ENCODE results near the gene ZNF512B. TPM values are rescaled to one million over a fixed set of nuclear protein-coding genes. Genes with fewer than 3 reads are reported as not detected.

The ZNF512B gene
- total and polyA plus RNA-seq, 4 donors, result 1.8 to 11.8 (median 9.8) TPM

DNA sequence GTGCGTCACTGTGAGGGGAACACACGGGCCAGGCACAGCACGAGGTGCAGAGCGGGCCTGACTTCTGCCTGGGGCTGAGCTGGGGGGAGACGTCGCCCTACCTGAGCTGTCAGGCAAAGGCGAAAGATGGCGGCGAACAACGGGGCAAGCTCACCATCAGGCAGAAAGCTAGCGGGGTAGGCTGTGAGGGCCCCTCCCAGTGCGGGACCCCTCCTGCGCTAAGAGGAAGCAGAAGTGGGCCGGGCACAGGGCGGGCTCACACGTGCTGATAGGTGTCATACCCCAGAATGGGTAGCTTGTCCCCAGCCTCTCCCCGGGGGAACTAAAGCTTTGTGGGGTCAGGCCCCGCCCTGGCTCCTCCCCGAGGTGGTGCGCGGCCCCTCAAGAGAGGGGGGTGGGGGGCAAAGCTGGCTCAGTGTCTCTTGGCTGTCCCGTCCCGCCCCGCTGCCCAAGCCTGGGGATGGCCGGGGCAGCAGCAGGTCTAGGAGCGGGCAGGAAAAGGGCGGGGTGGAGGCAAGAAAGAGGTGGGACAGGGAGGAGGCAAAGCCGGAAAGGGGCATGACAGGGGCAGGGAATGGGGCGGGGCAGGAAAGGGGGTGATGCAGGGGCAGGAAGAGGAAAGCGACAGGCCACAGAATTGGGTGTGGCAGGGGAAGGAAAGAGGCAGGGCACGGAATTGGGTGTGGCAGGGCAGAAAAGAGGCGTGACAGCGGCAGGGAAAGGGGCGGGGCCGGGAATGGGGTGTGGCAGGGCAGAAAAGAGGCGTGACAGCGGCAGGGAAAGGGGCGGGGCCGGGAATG lies 28.2 kb downstream of the ZNF512B start:
- H3K36me3 ChIP-seq (ENCODE audit: control insufficient read depth in 4 of 4, insufficient read depth in 3 of 4, low read depth in 1 of 4, low read length in 3 of 4), result peaks cover 16 to 51% (median 23%) of the 10 kb centered on the region in 4 donors
- H3K4me3 ChIP-seq (ENCODE audit: low read depth in 1 of 3, low read length in 3 of 3), result no peak overlapping the region
- no peaks in the 10 kb centered on the region for H3K9me3 ChIP-seq (ENCODE audit: control insufficient read depth in 4 of 4, low read length in 3 of 4)
- H3K4me1 ChIP-seq (ENCODE audit: control insufficient read depth in 4 of 4, insufficient read depth in 4 of 4, low read length in 3 of 4), result peaks cover 0 to 2% (median 0%) of the 10 kb centered on the region in 4 donors
- WGBS, result 81% methylated on average over 35 of the region's 39 CpGs
- peak overlapping the region in 1 of 2 donors; percentile 20 for H3K27ac ChIP-seq (ENCODE audit: low read depth in 1 of 2, low read length in 2 of 2)
- no peaks in the 10 kb centered on the region for H3K27me3 ChIP-seq (ENCODE audit: control insufficient read depth in 4 of 4, insufficient read depth in 4 of 4, low read length in 3 of 4)
- DNase-seq (ENCODE audit: low spot score), result no peak
- TF ChIP-seq GABPA (IDR thresholded peaks at IDR 0.05 in 1 of 2, conservative IDR thresholded peaks at IDR 0.05 in 1 of 2), result no peak
- TF ChIP-seq, protein P1, sequence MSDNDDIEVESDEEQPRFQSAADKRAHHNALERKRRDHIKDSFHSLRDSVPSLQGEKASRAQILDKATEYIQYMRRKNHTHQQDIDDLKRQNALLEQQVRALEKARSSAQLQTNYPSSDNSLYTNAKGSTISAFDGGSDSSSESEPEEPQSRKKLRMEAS (IDR thresholded peaks at IDR 0.05), result no peak
- TF ChIP-seq SP1 (IDR thresholded peaks at IDR 0.05), result peak; percentile 12
- H3K9ac ChIP-seq (ENCODE audit: low read depth in 1 of 2, low read length in 2 of 2), result no peak overlapping the region

DNA sequence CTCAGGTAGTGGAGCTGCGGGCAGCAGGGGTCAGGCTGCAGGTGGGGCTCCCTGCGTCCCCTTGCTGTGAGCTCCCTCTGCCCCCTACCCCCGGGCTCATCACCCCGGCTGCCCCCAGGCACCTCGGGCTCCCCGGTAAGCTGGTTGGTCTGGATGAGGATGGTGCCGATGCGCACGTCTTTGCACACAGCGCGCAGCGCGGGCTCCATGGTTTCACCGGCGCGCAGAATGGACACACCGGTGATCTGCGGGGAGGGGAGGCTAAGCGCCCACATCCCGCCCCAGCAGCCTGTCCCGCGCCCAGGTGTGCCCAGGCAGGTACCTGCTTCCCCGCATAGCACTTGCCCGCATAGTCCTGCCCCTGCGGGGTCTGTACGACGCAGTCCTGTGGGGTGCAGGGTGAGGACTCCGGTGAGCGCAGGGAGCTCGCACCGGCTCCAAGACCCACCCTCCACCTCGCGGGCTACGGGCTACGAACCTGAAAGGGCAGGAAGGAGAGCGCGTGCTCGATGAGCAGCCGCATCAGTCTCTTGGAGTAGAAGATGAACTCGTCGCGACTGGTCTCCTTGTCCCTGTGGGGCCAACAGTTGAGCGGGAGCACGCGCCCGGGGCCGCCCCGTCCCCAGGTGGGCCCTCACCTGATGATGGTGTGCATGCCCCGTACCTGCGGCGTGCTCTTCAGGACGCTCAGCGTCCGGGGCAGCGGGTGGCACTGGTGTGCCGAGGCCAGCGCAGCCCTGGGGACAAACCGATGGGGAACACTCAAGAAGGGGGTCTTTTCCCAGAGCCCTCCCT lies 29.1 kb downstream of the ZNF512B start:
- Histone ChIP-seq H3K9me3 (ENCODE audit: control insufficient read depth in 4 of 4, low read length in 3 of 4) (no peaks in the 10 kb centered on the region), H3K27ac (ENCODE audit: low read depth in 1 of 2, low read length in 2 of 2) (no peak overlapping the region), H3K9ac (ENCODE audit: low read depth in 1 of 2, low read length in 2 of 2) (no peak overlapping the region), H3K36me3 (ENCODE audit: control insufficient read depth in 4 of 4, insufficient read depth in 3 of 4, low read depth in 1 of 4, low read length in 3 of 4) (peaks cover 16 to 56% (median 21%) of the 10 kb centered on the region in 4 donors), H3K4me3 (ENCODE audit: low read depth in 1 of 3, low read length in 3 of 3) (no peak overlapping the region), H3K27me3 (ENCODE audit: control insufficient read depth in 4 of 4, insufficient read depth in 4 of 4, low read length in 3 of 4) (no peaks in the 10 kb centered on the region), H3K4me1 (ENCODE audit: control insufficient read depth in 4 of 4, insufficient read depth in 4 of 4, low read length in 3 of 4) (peaks cover 0 to 2% (median 0%) of the 10 kb centered on the region in 4 donors)
- TF ChIP-seq RAD21 (IDR thresholded peaks at IDR 0.05) (no peak), JUND (IDR thresholded peaks at IDR 0.05) (no peak)
- no peak for DNase-seq (ENCODE audit: low spot score)
- whole genome bisulfite sequencing, result 97% methylated on average over 58 of the region's 58 CpGs

DNA sequence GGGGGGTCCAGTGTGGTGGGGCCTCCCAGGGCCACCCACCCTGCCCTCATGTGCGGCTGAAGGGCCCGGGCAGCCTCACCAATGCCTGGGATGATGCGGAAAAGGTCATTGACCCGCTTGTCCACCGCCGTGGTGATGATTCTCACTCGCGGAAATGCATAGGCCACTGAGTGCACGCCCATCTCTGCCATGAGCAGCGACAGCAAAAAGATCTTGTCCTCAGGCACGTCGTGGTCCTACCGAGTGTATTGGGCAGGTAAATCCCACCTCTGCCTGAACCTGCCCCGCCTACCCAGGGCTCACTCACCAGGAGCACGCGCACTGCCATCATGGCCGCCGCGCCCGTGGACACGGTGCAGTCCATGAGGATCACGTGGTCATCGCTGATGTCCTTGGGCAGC lies 29.7 kb downstream of the ZNF512B start:
- H3K4me3 ChIP-seq (ENCODE audit: low read depth in 1 of 3, low read length in 3 of 3), result no peak overlapping the region
- no peaks in the 10 kb centered on the region for H3K27me3 ChIP-seq (ENCODE audit: control insufficient read depth in 4 of 4, insufficient read depth in 4 of 4, low read length in 3 of 4)
- H3K4me1 ChIP-seq (ENCODE audit: control insufficient read depth in 4 of 4, insufficient read depth in 4 of 4, low read length in 3 of 4), result peaks cover 0 to 2% (median 0%) of the 10 kb centered on the region in 4 donors
- WGBS, result 93% methylated on average over 23 of the region's 23 CpGs
- H3K9ac ChIP-seq (ENCODE audit: low read depth in 1 of 2, low read length in 2 of 2), result no peak overlapping the region
- H3K36me3 ChIP-seq (ENCODE audit: control insufficient read depth in 4 of 4, insufficient read depth in 3 of 4, low read depth in 1 of 4, low read length in 3 of 4), result peaks cover 10 to 55% (median 19%) of the 10 kb centered on the region in 4 donors
- TF ChIP-seq FOXA2 (IDR thresholded peaks at IDR 0.05) (no peak), GABPA (IDR thresholded peaks at IDR 0.05 in 1 of 2, conservative IDR thresholded peaks at IDR 0.05 in 1 of 2) (no peak), RXRA (IDR thresholded peaks at IDR 0.05) (no peak), RAD21 (IDR thresholded peaks at IDR 0.05) (no peak), YY1 (IDR thresholded peaks at IDR 0.05) (no peak), FOXA1 (IDR thresholded peaks at IDR 0.05) (no peak), CTCF (IDR thresholded peaks at IDR 0.05; ENCODE audit: low read depth, low read length, missing input control) (no peak), JUND (IDR thresholded peaks at IDR 0.05) (no peak), EGR1 (IDR thresholded peaks at IDR 0.05; ENCODE audit: low read depth in 2 of 2) (no peak), REST (IDR thresholded peaks at IDR 0.05) (no peak), HNF4G (IDR thresholded peaks at IDR 0.05) (no peak), ZBTB33 (IDR thresholded peaks at IDR 0.05) (no peak), TAF1 (conservative IDR thresholded peaks at IDR 0.05) (no peak), SP1 (IDR thresholded peaks at IDR 0.05) (no peak), HNF4A (conservative IDR thresholded peaks at IDR 0.05) (no peak), NR2F2 (IDR thresholded peaks at IDR 0.05) (no peak)
- TF ChIP-seq, protein P1 (IDR thresholded peaks at IDR 0.05), result no peak
- TF ChIP-seq, protein P2, sequence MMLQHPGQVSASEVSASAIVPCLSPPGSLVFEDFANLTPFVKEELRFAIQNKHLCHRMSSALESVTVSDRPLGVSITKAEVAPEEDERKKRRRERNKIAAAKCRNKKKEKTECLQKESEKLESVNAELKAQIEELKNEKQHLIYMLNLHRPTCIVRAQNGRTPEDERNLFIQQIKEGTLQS (IDR thresholded peaks at IDR 0.05), result no peak
- no peak overlapping the region for H3K27ac ChIP-seq (ENCODE audit: low read depth in 1 of 2, low read length in 2 of 2)
- no peaks in the 10 kb centered on the region for H3K9me3 ChIP-seq (ENCODE audit: control insufficient read depth in 4 of 4, low read length in 3 of 4)
- DNase-seq (ENCODE audit: low spot score), result no peak
